NCI-H1694 treated with DMSO at 0.1 percent for 48 hours (cell line): ENCODE results near the gene PRKAG3.
"Not testable (repeated sequence)": the region's sequence is repeated elsewhere in the genome, so short reads cannot be mapped to it uniquely, and the experiment has no call there.

Source experiments
- DNase-seq: peaks from one replicate; lab custom pipeline; 2025; lab: John Stamatoyannopoulos, UW

PRKAG3 gene

GRCh38 chr2:218861645-218862318 is 30.2 kb upstream of the PRKAG3 start:
- no peak for DNase-seq

- DNase-seq: peak; percentile 97
These were observed 29.4 kb upstream of the PRKAG3 start for GRCh38 chr2:218860950-218861381.

GRCh38 chr2:218859988-218860831 is 28.6 kb upstream of the PRKAG3 start:
- DNase-seq: no peak

GRCh38 chr2:218859556-218859987 is 28.0 kb upstream of the PRKAG3 start, which contains the start of gene WNT6:
WNT6 (plus strand) TSS chr2:218859805; CDS start chr2:218860038, 233 bp downstream.
- DNase-seq: no peak

GRCh38 chr2:218858671-218859555 is 27.3 kb upstream of the PRKAG3 start:
- DNase-seq: no peak

- no peak for DNase-seq
These were observed 26.5 kb upstream of the PRKAG3 start for GRCh38 chr2:218858138-218858445.

- DNase-seq: no peak
These were observed 26.0 kb upstream of the PRKAG3 start for GRCh38 chr2:218857371-218858137.

- no peak for DNase-seq
These were observed 25.3 kb upstream of the PRKAG3 start for GRCh38 chr2:218856896-218857243.

- no peak for DNase-seq
These were observed 24.7 kb upstream of the PRKAG3 start for GRCh38 chr2:218856167-218856895.

GRCh38 chr2:218855305-218856166 is 23.9 kb upstream of the PRKAG3 start:
- DNase-seq: no peak

- DNase-seq: no peak
These were observed 23.3 kb upstream of the PRKAG3 start for GRCh38 chr2:218854860-218855259.

- no peak for DNase-seq
These were observed 22.2 kb upstream of the PRKAG3 start for GRCh38 chr2:218853766-218854165.

- DNase-seq: peak; percentile 66
These were observed 21.5 kb upstream of the PRKAG3 start for GRCh38 chr2:218852911-218853667.

GRCh38 chr2:218851286-218851685 is 19.7 kb upstream of the PRKAG3 start:
- no peak for DNase-seq

- DNase-seq: no peak
These were observed 19.2 kb upstream of the PRKAG3 start for GRCh38 chr2:218850796-218851195.

- no peak for DNase-seq
These were observed 18.1 kb upstream of the PRKAG3 start for GRCh38 chr2:218849721-218850120.

- not testable (repeated sequence) for DNase-seq
These were observed 15.4 kb upstream of the PRKAG3 start for GRCh38 chr2:218846963-218847362.

GRCh38 chr2:218844334-218844733 is 12.7 kb upstream of the PRKAG3 start:
- DNase-seq: not testable (repeated sequence)

GRCh38 chr2:218839888-218840287 is 8.3 kb upstream of the PRKAG3 start:
- no peak for DNase-seq
